IMR-90 (cell line): ENCODE measurements around the gene TNFRSF1B.

ENCODE experiments used
- FOS ChIP-seq: fragments of 150-350 bp; IDR thresholded peaks from 2 replicates; pipeline ENCODE4 v1.6.1; 2016; ENCODE audit warnings: low read depth, low read length
- MXI1 ChIP-seq: IDR thresholded peaks from 2 replicates; pipeline ENCODE4 v1.6.1; 2012; ENCODE audit warnings: low read depth, mild to moderate bottlenecking, low read length, moderate library complexity, borderline replicate concordance
- POLR2A ChIP-seq: IDR thresholded peaks from 2 replicates; pipeline ENCODE4 v1.6.1; 2012; ENCODE audit warnings: mild to moderate bottlenecking, low read depth, low read length
- RAD21 ChIP-seq: IDR thresholded peaks from 2 replicates; pipeline ENCODE4 v1.6.1; 2012; ENCODE audit warnings: low read length, improper control_type of control experiment
- RCOR1 ChIP-seq: IDR thresholded peaks from 2 replicates; pipeline ENCODE4 v1.6.1; 2012; ENCODE audit warnings: mild to moderate bottlenecking, low read length, improper control_type of control experiment; ENCODE audit not compliant: insufficient replicate concordance
- RFX5 ChIP-seq: IDR thresholded peaks from 2 replicates; pipeline ENCODE4 v1.8.0; 2012; ENCODE audit warnings: low read depth, mild to moderate bottlenecking, low read length, moderate library complexity
- SMC3 ChIP-seq: fragments of 150-350 bp; IDR thresholded peaks from 2 replicates; pipeline ENCODE4 v1.6.1; 2016; ENCODE audit warnings: low read depth, mild to moderate bottlenecking, antibody characterized with exemption, low read length, moderate library complexity
- TF ChIP-seq, protein P1 (sequence below): conservative IDR thresholded peaks from 2 replicates; pipeline ENCODE4 v1.5.1; 2012; ENCODE audit warnings: mild to moderate bottlenecking, low read depth, low read length, improper control_type of control experiment
- TF ChIP-seq, protein P2 (sequence below): fragments of 150-350 bp; IDR thresholded peaks from 2 replicates; pipeline ENCODE4 v1.6.1; 2017; ENCODE audit warnings: mild to moderate bottlenecking, antibody characterized with exemption, low read length, low read depth

DNA sequence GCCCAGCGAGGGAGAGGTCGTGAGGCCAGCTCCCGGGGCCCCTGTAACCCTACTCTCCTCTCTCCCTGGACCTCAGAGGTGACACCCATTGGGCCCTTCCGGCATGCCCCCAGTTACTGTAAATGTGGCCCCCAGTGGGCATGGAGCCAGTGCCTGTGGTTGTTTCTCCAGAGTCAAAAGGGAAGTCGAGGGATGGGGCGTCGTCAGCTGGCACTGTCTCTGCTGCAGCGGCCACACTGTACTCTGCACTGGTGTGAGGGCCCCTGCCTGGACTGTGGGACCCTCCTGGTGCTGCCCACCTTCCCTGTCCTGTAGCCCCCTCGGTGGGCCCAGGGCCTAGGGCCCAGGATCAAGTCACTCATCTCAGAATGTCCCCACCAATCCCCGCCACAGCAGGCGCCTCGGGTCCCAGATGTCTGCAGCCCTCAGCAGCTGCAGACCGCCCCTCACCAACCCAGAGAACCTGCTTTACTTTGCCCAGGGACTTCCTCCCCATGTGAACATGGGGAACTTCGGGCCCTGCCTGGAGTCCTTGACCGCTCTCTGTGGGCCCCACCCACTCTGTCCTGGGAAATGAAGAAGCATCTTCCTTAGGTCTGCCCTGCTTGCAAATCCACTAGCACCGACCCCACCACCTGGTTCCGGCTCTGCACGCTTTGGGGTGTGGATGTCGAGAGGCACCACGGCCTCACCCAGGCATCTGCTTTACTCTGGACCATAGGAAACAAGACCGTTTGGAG lies 23.7 kb upstream of the TNFRSF1B start:
- TF ChIP-seq, protein P1, sequence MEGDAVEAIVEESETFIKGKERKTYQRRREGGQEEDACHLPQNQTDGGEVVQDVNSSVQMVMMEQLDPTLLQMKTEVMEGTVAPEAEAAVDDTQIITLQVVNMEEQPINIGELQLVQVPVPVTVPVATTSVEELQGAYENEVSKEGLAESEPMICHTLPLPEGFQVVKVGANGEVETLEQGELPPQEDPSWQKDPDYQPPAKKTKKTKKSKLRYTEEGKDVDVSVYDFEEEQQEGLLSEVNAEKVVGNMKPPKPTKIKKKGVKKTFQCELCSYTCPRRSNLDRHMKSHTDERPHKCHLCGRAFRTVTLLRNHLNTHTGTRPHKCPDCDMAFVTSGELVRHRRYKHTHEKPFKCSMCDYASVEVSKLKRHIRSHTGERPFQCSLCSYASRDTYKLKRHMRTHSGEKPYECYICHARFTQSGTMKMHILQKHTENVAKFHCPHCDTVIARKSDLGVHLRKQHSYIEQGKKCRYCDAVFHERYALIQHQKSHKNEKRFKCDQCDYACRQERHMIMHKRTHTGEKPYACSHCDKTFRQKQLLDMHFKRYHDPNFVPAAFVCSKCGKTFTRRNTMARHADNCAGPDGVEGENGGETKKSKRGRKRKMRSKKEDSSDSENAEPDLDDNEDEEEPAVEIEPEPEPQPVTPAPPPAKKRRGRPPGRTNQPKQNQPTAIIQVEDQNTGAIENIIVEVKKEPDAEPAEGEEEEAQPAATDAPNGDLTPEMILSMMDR, result no peak
- TF ChIP-seq, protein P2, sequence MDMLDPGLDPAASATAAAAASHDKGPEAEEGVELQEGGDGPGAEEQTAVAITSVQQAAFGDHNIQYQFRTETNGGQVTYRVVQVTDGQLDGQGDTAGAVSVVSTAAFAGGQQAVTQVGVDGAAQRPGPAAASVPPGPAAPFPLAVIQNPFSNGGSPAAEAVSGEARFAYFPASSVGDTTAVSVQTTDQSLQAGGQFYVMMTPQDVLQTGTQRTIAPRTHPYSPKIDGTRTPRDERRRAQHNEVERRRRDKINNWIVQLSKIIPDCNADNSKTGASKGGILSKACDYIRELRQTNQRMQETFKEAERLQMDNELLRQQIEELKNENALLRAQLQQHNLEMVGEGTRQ, result no peak
- TF ChIP-seq RCOR1 (no peak), POLR2A (no peak), FOS (no peak), RAD21 (no peak), RFX5 (no peak), MXI1 (no peak), SMC3 (no peak)
